Brain pericyte (primary cell): Measurements from ENCODE around the gene DOK3.
"Not testable (repeated sequence)": the region's sequence is repeated elsewhere in the genome, so short reads cannot be mapped to it uniquely, and the experiment has no call there.

ENCODE experiments used
- DNase-seq: peaks from one replicate; pipeline ENCODE4 v3.0.0-alpha.2; 2012; ENCODE audit warnings: low read depth, low spot score

The DOK3 gene

DNA sequence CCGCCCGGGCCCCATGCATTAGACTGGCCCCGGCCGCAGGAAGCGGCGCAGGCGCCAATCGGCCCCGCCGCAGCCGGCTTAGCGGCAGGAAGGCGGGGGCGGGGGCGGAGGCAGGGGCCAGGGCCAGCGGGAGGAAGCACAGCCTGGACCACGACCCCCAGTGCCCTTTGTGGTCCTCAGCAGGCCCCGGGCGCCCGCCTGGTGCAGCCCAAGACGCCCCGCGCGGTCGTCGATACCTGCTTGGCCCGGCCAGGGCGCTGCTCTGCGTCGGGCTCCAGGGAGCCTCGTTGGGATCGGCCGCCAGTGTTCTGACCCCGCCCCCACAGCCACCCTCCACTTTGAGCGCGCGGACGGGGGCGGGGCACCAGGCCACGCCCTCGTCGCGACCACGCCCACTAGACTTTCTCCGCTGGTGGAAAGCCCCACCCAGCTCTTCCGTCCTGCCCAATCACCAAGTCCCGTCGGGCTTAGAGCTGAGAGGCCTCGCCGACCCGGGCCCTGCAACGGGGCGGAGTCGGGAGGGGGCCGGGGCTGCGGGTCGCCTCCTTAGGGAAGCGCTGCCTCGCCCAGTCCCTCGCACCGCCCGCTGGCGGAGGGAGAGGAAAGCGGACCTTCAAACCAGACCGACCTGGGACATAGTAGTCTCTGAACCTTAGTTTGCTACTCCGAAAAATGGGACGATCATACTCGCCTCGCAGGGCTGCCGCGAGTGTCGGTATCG lies 12.2 kb downstream of the DOK3 start, which contains the start of gene PDLIM7:
Gene PDLIM7, minus strand, starts transcription at position 313 of the 721 bp plus-strand sequence. CDS start 1,092 bp downstream, outside the sequence.
- DNase-seq = peak; percentile 95

GRCh38 chr5:177496727-177497291 lies 12.8 kb downstream of the DOK3 start:
- DNase-seq = no peak

GRCh38 chr5:177496070-177496726 lies 13.4 kb downstream of the DOK3 start:
- no peak for DNase-seq

DNA sequence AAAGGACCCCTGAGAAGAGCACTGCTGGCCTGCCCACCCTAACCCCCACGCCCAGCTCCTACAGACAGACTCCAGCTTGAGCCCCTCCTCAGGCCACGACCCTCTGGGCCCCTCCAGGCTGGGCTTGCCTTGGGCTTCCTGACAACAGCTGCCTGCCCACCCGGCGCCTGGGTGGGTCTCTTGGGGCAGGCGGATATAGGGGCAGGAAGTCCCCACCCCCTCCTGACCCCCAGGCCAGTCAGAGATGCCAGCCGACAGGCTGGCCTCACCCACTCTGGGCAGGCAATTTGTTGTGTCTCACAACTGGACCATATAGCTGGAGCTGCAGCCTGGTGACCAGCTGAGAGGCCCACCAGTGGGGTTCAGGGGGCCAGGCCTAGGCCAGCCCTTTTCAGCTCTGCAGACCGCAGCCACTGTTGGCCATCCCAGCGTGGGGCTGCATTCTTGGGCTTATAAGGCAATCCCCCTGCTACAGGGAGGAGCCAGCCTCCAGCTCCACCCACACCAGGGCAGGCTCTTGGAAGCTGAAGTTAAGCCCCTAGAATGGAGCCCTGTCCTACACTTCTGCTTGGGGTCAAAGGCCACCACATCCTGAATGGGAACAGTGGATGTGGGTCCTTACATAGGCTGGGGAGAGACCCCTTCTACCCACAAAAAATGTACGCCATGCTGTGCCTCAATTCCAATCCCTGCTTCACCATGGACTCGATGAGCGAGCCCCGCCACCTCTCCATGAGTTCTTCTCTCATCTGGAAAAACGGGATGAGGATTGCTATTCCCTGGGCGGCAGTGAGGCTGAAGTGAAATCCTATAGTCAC lies 14.2 kb downstream of the DOK3 start:
- DNase-seq = peak; percentile 89

DNA sequence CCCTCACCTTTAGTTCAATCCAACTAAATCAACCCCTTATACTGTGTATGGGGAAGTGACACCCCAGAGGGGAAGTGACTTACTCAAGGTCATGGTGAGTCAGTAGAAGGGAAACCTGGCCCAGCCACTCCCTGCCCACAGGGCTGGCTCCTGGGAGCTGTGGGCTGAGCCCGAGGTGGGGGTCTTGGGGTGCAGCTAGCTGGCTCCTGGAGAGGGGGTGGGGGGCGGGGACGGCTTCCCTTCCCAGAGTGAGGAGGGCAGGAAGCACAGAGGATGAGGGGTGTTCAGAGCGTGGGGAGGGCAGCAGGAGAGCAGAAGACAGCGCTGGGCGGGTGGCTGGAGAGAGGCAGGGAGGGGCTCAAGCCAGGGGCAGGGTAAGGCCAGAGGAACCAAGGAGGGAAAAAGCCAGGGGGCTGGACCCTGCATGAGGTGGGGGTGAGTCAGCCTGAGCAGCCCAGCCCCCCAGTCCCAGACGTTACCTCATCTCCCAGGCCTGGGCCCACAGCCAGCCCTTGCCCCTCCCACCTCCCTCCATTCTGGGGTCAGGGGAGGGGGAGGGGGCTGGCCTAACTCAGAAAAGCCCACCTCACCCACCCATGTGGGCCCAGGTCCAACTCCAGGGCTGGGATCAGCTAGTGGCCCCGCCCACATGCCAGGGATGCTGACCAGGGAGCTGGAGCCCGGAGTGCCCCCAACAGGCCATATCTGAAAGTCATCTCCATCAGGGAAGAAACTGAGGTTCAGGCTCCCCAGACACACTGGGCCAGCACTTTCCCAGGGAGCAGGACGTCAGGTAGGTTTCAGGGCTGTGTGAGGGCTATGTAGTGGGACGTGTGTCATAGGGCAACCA lies 15.1 kb downstream of the DOK3 start:
- no peak for DNase-seq

GRCh38 chr5:177493795-177494345 lies 15.8 kb downstream of the DOK3 start:
- DNase-seq = no peak

GRCh38 chr5:177492841-177493240 lies 16.8 kb downstream of the DOK3 start:
- no peak for DNase-seq

DNA sequence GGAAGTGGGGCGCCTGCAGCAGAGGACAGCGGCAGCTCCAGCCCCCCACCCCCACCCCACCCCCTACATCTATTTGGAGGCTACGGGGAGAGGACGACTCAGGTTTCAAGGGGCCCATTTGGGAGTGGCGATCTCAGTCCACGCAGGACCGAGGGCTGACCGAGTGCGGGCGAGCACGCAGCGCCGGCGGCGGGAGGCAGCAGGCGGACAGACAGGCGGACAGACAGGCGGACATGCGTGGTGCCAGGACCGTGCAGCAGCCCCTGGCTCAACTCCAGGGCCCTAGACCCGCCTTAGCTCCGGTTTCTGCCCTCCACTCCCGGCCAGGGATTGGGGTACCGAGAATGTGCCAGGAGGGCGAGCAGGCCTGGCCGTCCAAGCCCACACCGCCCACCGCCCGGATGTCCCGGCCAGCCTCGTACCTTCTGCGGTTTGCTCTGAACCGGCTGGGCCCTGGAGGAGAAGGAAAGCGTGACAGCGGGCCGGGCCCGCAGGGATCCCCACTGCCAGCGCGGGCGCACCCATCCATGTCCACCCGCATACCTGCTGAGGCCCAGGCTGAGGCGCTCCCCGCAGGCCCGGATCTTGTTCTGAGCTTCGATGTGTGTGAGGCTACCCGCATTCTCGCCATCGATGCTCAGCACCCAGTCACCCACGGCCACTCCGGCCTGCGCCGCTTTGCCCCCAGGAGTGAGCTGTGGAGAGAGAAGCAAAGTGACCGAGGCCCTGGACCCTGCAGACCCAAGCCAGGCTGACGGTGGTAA lies 17.5 kb downstream of the DOK3 start:
- no peak for DNase-seq

- no peak for DNase-seq
Observed at GRCh38 chr5:177491429-177491945, 18.1 kb downstream of the DOK3 start.

- DNase-seq = no peak
Observed at GRCh38 chr5:177490992-177491391, 18.6 kb downstream of the DOK3 start.

GRCh38 chr5:177490311-177490991 lies 19.2 kb downstream of the DOK3 start:
- DNase-seq = no peak

DNA sequence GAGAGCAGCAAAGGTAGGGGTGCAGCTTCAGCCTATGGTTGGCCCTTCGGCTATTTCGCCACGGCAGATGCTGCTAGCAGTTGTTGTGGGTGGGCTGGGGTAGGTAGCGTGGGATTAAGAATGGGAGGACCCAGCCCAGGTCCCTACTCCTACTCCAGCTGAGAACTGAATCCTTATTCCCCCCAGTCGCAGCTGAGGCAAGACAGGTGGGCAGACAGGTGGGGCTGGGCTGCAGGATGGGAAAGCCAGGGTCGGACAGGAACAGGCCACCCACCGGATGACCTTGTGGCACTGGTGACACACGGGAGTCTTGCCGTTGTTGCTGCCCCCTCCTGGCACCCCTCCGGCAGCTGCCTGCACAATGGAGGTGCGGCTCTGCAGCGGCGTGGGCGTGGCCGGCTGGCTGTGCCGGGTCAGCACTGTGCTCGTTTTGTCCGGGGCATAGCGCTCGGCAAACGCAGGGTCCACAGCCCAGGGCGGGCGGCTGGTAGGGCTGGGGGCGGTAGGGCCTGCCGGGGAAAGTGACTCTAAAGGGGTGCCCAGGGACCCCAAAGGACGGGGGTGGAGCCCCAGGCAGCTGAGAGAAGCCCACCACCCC lies 20.4 kb downstream of the DOK3 start:
- DNase-seq = no peak

DNA sequence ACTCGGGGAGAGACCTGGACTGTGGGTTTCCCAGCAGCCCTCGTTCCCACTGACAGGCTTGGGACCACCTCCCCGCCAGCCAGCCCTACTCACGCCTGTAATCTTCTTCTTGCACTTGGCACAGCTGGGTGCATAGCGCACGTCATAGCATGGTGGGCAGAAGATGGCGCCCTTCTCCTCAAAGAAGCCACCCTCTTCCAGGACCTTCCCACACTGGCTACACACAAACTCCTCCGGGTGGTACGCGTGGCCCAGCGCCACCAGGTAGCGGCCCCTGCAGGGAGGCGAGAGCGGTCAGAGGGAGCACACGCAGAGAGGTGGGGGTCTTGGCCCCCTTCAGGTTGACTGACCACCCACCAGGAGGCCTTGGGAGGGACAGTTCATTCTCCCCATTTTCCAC lies 21.7 kb downstream of the DOK3 start:
- no peak for DNase-seq

- DNase-seq = no peak
Observed at GRCh38 chr5:177487144-177487543, 22.5 kb downstream of the DOK3 start.

GRCh38 chr5:177486256-177486655 lies 23.4 kb downstream of the DOK3 start:
- no peak for DNase-seq

DNA sequence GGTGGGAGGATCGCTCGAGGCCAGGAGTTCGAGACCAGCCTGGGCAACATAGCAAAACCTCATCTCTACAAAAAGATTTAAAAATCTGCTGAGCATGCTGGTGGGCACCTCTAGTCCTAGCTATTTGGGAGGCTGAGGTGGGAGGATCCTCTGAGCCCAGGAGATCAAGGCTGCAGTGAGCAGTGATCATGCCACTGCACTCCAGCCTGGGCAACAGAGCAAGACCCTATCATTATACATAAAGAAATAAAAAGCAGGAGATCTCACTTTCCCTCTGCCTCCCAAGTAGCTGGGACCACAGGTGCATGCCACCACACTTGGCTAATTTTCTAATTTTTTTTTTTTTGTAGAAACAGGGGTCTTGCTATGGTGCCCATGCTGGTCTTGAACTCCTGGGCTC lies 23.9 kb downstream of the DOK3 start:
- DNase-seq = not testable (repeated sequence)

GRCh38 chr5:177484902-177485549 lies 24.6 kb downstream of the DOK3 start:
- DNase-seq = no peak
